Upper lobe of right lung (tissue), 1 donor: ENCODE results near the gene PTBP3. TPM values are rescaled to one million over a fixed set of nuclear protein-coding genes. Genes with fewer than 3 reads are reported as not detected.

ENCODE experiments used
- ATAC-seq: fragments of 200-7000 bp; cut with Tn5 transposase; one replicate; pipeline ENCODE4 v1.9.1; 2020; ENCODE audit warnings: mild to moderate bottlenecking, moderate library complexity
- DNase-seq: peaks from one replicate; pipeline ENCODE4 v3.0.0-alpha.2; 2020
- H3K27ac ChIP-seq: fragments of 200-600 bp; one replicate; pipeline ENCODE4 v1.8.0; 2022
- H3K27me3 ChIP-seq: fragments of 200-600 bp; one replicate; pipeline ENCODE4 v1.8.0; 2022; ENCODE audit warnings: mild to moderate bottlenecking
- H3K36me3 ChIP-seq: fragments of 200-600 bp; one replicate; pipeline ENCODE4 v1.8.0; 2022
- H3K4me1 ChIP-seq: fragments of 200-600 bp; one replicate; pipeline ENCODE4 v1.8.0; 2022
- H3K4me3 ChIP-seq: fragments of 200-600 bp; one replicate; pipeline ENCODE4 v1.8.0; 2022; ENCODE audit warnings: mild to moderate bottlenecking
- H3K9me3 ChIP-seq: fragments of 200-600 bp; one replicate; pipeline ENCODE4 v1.8.0; 2022
- intact Hi-C: fragments of 100-400 bp; cut with DNase I; formaldehyde crosslinking; loops from one replicate; pipeline ENCODE4 v1.11.0; 2022
- total RNA-seq: library from RNA; stranded (reverse); fragmentation: NEBNext Ultra II Directional; extraction: Animal tissue kit (Norgen Biotek cat#: 25700); gene quantifications from one replicate; pipeline ENCODE4 v1.2.1, GENCODE V29; 2021
- TF ChIP-seq, protein P1 (sequence below): fragments of 200-600 bp; IDR thresholded peaks from one replicate; pipeline ENCODE4 v1.8.0; 2022; ENCODE audit warnings: antibody characterized with exemption
- donor health status: DM: no; HTN: yes; CAD: no; lungs with severe emphysema.

The PTBP3 gene
- total RNA-seq, 1 donor from 2014 or later, result 77.6 TPM

DNA sequence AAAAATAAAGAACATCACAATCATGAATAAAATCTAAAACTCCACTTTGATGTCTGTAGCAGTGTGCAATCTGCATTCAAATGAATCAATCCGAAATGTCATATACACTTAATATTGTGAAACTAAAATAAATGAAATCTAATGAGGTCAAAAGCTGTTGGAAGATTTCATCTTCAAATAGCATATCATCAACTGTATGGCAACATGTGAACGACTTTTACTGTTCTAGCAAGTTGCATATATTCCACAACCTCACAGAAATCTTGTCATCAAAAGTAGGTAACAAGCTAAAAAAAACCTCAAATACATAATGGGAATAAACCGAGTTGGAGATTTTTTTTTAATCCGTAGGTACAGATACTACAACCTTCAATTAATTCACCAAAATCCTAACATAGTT, 1.2 kb downstream of the PTBP3 start:
- peaks cover 24% of the 10 kb centered on the region for H3K4me1 ChIP-seq
- no peaks in the 10 kb centered on the region for H3K36me3 ChIP-seq
- TF ChIP-seq, protein P1, sequence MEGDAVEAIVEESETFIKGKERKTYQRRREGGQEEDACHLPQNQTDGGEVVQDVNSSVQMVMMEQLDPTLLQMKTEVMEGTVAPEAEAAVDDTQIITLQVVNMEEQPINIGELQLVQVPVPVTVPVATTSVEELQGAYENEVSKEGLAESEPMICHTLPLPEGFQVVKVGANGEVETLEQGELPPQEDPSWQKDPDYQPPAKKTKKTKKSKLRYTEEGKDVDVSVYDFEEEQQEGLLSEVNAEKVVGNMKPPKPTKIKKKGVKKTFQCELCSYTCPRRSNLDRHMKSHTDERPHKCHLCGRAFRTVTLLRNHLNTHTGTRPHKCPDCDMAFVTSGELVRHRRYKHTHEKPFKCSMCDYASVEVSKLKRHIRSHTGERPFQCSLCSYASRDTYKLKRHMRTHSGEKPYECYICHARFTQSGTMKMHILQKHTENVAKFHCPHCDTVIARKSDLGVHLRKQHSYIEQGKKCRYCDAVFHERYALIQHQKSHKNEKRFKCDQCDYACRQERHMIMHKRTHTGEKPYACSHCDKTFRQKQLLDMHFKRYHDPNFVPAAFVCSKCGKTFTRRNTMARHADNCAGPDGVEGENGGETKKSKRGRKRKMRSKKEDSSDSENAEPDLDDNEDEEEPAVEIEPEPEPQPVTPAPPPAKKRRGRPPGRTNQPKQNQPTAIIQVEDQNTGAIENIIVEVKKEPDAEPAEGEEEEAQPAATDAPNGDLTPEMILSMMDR, result no peak
- no peaks in the 10 kb centered on the region for H3K9me3 ChIP-seq
- DNase-seq (no peak), ATAC-seq (no peak)
- no peaks in the 10 kb centered on the region for H3K27me3 ChIP-seq
- intact Hi-C loops, result no loop called here
- H3K4me3 ChIP-seq, result peak overlapping the region; percentile 84
- peak overlapping the region; percentile 95 for H3K27ac ChIP-seq

DNA sequence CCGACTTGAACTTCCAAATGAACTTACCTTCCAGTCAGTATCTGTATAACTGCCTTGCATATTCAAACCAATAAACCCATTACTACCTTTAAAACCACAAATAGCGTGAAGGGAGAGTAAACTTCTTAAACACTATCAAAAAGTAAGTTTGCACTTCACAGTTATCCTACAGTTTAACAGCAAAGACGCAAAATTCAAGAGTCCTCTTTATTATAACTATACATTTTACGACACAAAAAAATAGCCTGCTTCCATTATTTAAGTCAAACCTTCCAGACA, 1.8 kb downstream of the PTBP3 start:
- no peaks in the 10 kb centered on the region for H3K9me3 ChIP-seq
- peaks cover 24% of the 10 kb centered on the region for H3K4me1 ChIP-seq
- H3K27me3 ChIP-seq, result no peaks in the 10 kb centered on the region
- no peaks in the 10 kb centered on the region for H3K36me3 ChIP-seq
- intact Hi-C loops, result no loop called here
- no peak for DNase-seq
- no peak for ATAC-seq
- TF ChIP-seq, protein P1, result no peak
- H3K4me3 ChIP-seq, result peak overlapping the region; percentile 84
- H3K27ac ChIP-seq, result peak overlapping the region; percentile 95

DNA sequence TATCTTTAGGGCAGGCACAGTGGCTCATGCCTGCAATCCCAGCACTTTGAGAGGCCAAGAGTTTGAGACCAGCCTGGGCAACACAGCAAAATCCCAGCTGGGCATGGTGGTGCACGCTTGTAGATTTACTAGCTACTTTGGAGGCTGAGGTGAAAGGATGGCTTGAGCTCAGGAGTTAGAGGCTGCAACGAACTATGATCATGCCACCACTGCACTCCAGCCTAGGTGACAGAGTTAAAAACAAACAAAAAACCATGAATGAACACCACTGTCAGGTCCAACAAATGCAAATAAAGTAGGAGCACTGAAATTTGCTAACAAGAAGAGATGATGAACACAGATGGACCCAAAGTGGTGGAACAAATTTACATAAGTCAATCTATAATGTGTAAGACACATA, 4.9 kb downstream of the PTBP3 start:
- ATAC-seq (no peak), DNase-seq (no peak)
- no peaks in the 10 kb centered on the region for H3K9me3 ChIP-seq
- no peaks in the 10 kb centered on the region for H3K27me3 ChIP-seq
- H3K4me1 ChIP-seq, result peaks cover 32% of the 10 kb centered on the region
- no peak overlapping the region for H3K4me3 ChIP-seq
- H3K27ac ChIP-seq, result no peak overlapping the region
- TF ChIP-seq, protein P1, result no peak
- no peaks in the 10 kb centered on the region for H3K36me3 ChIP-seq
- intact Hi-C loops, result no loop called here

DNA sequence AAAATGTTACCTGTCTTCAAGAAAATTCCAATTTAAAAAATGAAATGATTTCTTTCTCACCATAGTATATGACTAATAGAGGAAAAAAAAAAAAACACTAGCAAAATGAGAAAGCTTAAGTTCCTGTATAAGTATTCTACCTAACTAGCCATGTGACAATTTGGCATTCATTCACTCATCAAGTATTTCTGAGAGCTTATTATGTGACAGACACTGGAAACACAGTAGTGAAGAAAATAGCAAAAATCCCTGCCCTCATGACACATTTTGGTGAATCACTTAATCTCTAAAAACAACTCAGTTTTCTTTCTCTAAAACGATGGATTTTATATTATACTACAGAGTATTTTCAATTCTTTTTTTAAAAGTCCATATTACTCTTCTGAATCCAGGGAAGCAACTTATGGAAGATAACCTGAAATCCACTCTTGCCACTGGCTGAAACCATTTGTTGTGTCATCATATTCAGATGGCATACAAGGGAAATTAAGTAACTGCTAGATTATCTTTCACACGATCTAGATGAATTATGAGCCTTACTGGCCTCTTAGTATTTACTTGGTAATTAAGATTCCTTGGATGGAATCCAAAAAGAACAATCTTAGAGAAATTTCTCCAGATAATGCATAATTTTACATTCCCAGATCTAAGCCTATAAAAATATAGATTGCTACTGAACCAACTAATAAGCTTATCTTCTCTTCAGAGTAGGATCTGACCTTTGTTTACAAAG, 5.5 kb downstream of the PTBP3 start:
- H3K9me3 ChIP-seq, result no peaks in the 10 kb centered on the region
- H3K27ac ChIP-seq, result no peak overlapping the region
- DNase-seq (no peak), ATAC-seq (no peak)
- no peak overlapping the region for H3K4me3 ChIP-seq
- TF ChIP-seq, protein P1, result no peak
- no peaks in the 10 kb centered on the region for H3K27me3 ChIP-seq
- intact Hi-C loops, result no loop called here
- H3K36me3 ChIP-seq, result no peaks in the 10 kb centered on the region
- H3K4me1 ChIP-seq, result peaks cover 32% of the 10 kb centered on the region

DNA sequence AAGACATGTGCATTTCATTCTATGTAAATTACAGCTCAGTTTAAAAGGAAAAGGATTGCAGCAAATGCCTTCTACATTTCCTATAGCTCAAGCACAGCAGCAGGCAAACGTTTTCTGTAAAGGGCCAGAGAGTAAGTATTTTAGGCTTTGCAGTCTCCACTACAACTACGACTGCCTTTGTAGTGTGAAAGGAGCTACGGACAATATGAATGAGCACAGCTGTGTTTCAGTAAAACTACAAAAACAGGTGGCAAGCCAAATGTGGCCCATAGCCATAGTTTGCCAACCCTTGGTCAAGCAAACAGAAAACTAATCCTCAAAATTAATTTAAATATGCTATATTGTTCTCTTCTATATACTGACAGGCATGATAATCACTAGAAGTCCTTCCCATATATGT, 7.2 kb downstream of the PTBP3 start:
- Histone ChIP-seq H3K4me1 (peaks cover 25% of the 10 kb centered on the region), H3K27ac (no peak overlapping the region), H3K9me3 (no peaks in the 10 kb centered on the region), H3K36me3 (no peaks in the 10 kb centered on the region), H3K4me3 (no peak overlapping the region), H3K27me3 (no peaks in the 10 kb centered on the region)
- DNase-seq (no peak), ATAC-seq (no peak)
- TF ChIP-seq, protein P1, result no peak
- intact Hi-C loops, result no loop called here

DNA sequence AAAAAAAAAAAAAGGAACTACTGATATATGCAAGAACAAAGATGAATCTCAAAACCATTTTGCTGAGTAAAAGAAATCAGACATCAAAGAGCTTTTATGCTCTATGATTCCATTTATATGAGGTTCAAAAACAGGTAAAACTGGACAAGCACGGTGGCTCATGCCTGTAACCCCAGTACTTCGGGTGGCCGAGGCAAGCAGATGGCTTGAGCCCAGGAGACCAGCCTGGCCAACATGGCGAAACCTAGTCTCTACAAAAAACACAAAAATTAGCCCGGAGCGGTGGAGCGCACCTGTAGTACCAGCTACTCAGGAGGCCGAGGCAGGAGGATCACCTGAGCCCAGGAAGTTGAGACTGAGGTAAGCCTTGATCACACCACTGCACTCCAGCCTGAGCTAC, 7.8 kb downstream of the PTBP3 start:
- no peak overlapping the region for H3K27ac ChIP-seq
- TF ChIP-seq, protein P1, result no peak
- no peaks in the 10 kb centered on the region for H3K27me3 ChIP-seq
- intact Hi-C loops, result no loop called here
- H3K4me3 ChIP-seq, result no peak overlapping the region
- DNase-seq, result no peak
- H3K36me3 ChIP-seq, result no peaks in the 10 kb centered on the region
- no peaks in the 10 kb centered on the region for H3K9me3 ChIP-seq
- ATAC-seq, result no peak
- peaks cover 21% of the 10 kb centered on the region for H3K4me1 ChIP-seq
